Lung (tissue), 12 donors: ENCODE data around the gene ACHE. TPM values are rescaled to one million over a fixed set of nuclear protein-coding genes. Genes with fewer than 3 reads are reported as not detected.

Experiments used
- ATAC-seq: fragments of 200-7000 bp; cut with Tn5 transposase; one replicate; pipeline ENCODE4 v1.9.1; 2020; ENCODE audit warnings: moderate number of reproducible peaks; ENCODE audit not compliant: insufficient read depth, low FRiP score
- DNase-seq, 3 donors: peaks; one replicate each; pipeline ENCODE4 v3.0.0-alpha.2; 2013 to 2017
- H3K27ac ChIP-seq, 2 donors: one replicate each; pipeline ENCODE4 v1.5.1; 2013; ENCODE audit warnings: mild to moderate bottlenecking in 2 of 2, moderate library complexity in 2 of 2, control low read depth in 1 of 2, inconsistent platforms in 1 of 2, low read depth in 1 of 2, low read length in 1 of 2
- H3K27me3 ChIP-seq, 3 donors: one replicate each; pipeline ENCODE4 v1.5.1; 2013; ENCODE audit warnings: low read length in 2 of 3; ENCODE audit not compliant: control insufficient read depth in 3 of 3, insufficient read depth in 3 of 3
- H3K36me3 ChIP-seq, 4 donors: one replicate each; pipeline ENCODE4 v1.5.1; 2013; ENCODE audit warnings: low read length in 4 of 4, mild to moderate bottlenecking in 1 of 4, moderate library complexity in 1 of 4; ENCODE audit not compliant: control insufficient read depth in 4 of 4, insufficient read depth in 4 of 4
- H3K4me1 ChIP-seq, 5 donors: one replicate each; pipeline ENCODE4 v1.5.1; 2013; ENCODE audit warnings: low read length in 5 of 5, mild to moderate bottlenecking in 2 of 5, moderate library complexity in 1 of 5; ENCODE audit not compliant: control insufficient read depth in 5 of 5, insufficient read depth in 5 of 5
- H3K4me3 ChIP-seq: one replicate; pipeline ENCODE4 v1.5.1; 2013; ENCODE audit warnings: mild to moderate bottlenecking, control low read depth, moderate library complexity
- H3K9ac ChIP-seq, 2 donors: one replicate each; pipeline ENCODE4 v1.5.1; 2013; ENCODE audit warnings: low read length in 2 of 2, control low read depth in 1 of 2; ENCODE audit not compliant: insufficient read depth in 1 of 2
- H3K9me3 ChIP-seq, 4 donors: one replicate each; pipeline ENCODE4 v1.5.1; 2013; ENCODE audit warnings: low read length in 3 of 4, mild to moderate bottlenecking in 1 of 4, moderate library complexity in 1 of 4; ENCODE audit not compliant: control insufficient read depth in 4 of 4, insufficient read depth in 3 of 4
- WGBS, 2 donors: extraction: QIAGEN DNeasy Blood & Tissue Kit; methylation state at CpG; one replicate each; pipeline ENCODE4 v1.1.7; 2013; 5-methylcytosine and 5-hydroxymethylcytosine counted together
- polyA plus RNA-seq, 2 donors: library from polyadenylated mRNA; stranded (reverse); fragments of 200-250 nt; gene quantifications; one replicate each; pipeline ENCODE4 v1.2.1, GENCODE V29; 2013
- total RNA-seq, 2 donors: library from RNA; depleted of rRNA in 1 of 2; stranded (reverse); fragments of >200 nt in 1 of 2; gene quantifications; one replicate each; pipeline ENCODE4 v1.2.1, GENCODE V29; 2014 to 2021
- TF ChIP-seq, protein P1 (sequence below): IDR thresholded peaks from 2 replicates; pipeline ENCODE4 v1.5.1; 2012; ENCODE audit warnings: mild to moderate bottlenecking; ENCODE audit errors: control extremely low read depth, extremely low read depth
- donor health status: control.
- donor health status: control.
- donor health status: Bipolar disorder and iron deficiency.
- donor health status: healthy.
- donor health status: DM: yes; HTN: yes; CAD: no.

ACHE gene
- total and polyA plus RNA-seq, 4 donors = 2.6 to 8.2 (median 6.7) TPM

DNA sequence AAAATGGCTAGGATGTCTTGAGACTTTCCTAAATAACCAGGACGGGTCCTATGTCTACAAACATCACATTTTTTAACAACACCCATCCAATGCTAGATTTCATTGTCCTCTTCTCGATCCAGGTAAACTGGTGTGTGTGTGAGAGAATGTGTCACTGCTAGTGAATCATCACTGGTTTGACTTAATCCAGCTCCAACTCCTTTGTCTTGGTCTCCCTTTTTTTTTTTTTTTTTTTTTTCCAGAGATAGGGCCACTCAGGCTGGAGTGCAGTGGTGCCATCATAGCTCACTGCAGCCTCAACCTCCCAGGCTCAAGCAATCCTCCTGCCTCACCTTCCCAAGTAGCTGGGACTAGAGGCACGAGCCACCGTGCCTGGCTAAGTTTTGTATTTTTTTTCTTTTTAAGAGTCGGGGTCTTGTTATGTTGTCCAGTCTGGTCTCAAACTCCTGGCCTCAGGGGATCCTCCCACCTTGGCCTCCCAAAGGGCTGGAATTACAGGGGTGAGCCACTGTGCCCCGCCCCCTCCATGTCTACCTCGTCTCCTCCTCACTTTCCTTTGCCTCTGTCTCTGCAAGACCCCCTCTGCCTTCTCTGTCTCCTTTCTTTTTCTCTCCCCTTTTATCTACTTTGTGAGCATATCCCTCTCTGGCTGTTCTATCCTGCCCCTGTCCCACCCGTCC is 4.0 kb downstream of the ACHE start:
- H3K9me3 ChIP-seq = peaks cover 0 to 2% (median 0%) of the 10 kb centered on the region in 4 donors
- peaks cover 4 to 51% (median 19%) of the 10 kb centered on the region in 5 donors for H3K4me1 ChIP-seq
- TF ChIP-seq, protein P1, sequence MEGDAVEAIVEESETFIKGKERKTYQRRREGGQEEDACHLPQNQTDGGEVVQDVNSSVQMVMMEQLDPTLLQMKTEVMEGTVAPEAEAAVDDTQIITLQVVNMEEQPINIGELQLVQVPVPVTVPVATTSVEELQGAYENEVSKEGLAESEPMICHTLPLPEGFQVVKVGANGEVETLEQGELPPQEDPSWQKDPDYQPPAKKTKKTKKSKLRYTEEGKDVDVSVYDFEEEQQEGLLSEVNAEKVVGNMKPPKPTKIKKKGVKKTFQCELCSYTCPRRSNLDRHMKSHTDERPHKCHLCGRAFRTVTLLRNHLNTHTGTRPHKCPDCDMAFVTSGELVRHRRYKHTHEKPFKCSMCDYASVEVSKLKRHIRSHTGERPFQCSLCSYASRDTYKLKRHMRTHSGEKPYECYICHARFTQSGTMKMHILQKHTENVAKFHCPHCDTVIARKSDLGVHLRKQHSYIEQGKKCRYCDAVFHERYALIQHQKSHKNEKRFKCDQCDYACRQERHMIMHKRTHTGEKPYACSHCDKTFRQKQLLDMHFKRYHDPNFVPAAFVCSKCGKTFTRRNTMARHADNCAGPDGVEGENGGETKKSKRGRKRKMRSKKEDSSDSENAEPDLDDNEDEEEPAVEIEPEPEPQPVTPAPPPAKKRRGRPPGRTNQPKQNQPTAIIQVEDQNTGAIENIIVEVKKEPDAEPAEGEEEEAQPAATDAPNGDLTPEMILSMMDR = no peak
- peaks cover 5 to 18% (median 15%) of the 10 kb centered on the region in 4 donors for H3K36me3 ChIP-seq
- no peak for ATAC-seq
- DNase-seq = no peak
- WGBS, 2 donors = 80 to 82% methylated on average over 8 of the region's 8 CpGs
- no peak overlapping the region for H3K4me3 ChIP-seq
- H3K27me3 ChIP-seq = peaks cover 0 to 7% (median 7%) of the 10 kb centered on the region in 3 donors
- peak overlapping the region in 1 of 2 donors; percentile 65 for H3K9ac ChIP-seq
- no peak overlapping the region for H3K27ac ChIP-seq

- Histone ChIP-seq H3K27ac (peak overlapping the region; percentile 83 to 94), H3K4me1 (peaks cover 4 to 43% (median 19%) of the 10 kb centered on the region in 5 donors), H3K9me3 (no peaks in the 10 kb centered on the region), H3K27me3 (peaks cover 0 to under 1% (median under 1%) of the 10 kb centered on the region in 3 donors), H3K36me3 (peaks cover 5 to 26% (median 23%) of the 10 kb centered on the region in 4 donors), H3K4me3 (no peak overlapping the region), H3K9ac (peak overlapping the region; percentile 25 to 65)
- ATAC-seq = no peak
- WGBS, 2 donors = 14 to 21% methylated on average over 33 to 43 of the region's 43 CpGs
- DNase-seq = peak; percentile 39 to 63 (median 62)
- TF ChIP-seq, protein P1 = no peak
Observed at GRCh38 chr7:100890653-100891567, 4.8 kb downstream of the ACHE start.

DNA sequence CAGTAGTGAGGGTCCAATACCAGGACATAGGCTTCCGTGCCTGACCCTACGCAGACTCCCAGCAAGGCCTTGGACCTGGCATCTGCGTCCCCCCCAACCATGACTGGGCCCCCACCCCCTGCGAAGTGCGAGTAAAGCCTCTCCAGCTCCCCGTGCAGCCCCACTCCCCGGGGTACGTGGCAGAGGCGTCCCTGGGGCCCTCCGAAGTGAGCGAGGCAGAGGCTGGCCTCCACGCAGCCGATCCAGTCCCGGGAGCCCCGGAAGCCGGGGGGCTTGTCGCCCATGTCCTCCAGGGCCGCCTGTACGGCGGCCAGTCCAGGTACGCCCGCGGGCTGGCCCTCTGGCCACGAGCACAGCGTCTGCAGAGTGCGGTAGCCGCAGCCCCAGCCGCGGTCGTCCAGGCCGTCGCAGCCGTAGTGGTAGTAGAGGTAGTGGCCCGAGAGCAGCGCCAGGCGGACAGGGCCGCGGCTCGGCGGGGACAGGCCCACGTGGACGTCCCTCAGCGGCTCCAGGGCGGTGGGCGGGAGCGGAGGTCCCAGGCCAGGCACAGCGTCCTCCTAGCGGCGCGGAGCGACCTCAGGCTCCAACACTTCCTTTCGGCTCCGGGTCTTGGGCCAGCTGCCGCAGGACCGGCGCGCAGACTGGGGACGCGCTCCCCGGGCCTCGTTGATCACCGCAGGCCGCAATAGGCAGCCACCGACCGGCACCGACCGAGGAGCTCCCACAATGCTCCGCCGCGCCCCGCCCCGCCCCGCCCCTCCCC is 6.5 kb downstream of the ACHE start, which contains the start of gene UFSP1:
Gene UFSP1 (minus strand): TSS at position 728 of the 763 bp plus-strand sequence. CDS start 444 bp downstream, at position 284.
- Histone ChIP-seq H3K27ac (peak within 1 kb of the TSS; percentile 83 to 94), H3K4me3 (peak within 1 kb of the TSS; percentile 73), H3K9ac (peak within 1 kb of the TSS in 1 of 2 donors; percentile 56), H3K27me3 (no peaks in the 10 kb centered on the region), H3K4me1 (peaks cover 4 to 38% (median 17%) of the 10 kb centered on the region in 5 donors), H3K36me3 (peaks cover 11 to 40% (median 39%) of the 10 kb centered on the region in 4 donors), H3K9me3 (no peaks in the 10 kb centered on the region)
- TF ChIP-seq, protein P1 = no peak
- ATAC-seq (peak; percentile 32), DNase-seq (peak in 1 of 3 donors; percentile 24)
- WGBS, 2 donors = 4 to 6% methylated on average over 54 to 72 of the region's 73 CpGs
